Neutrophil (primary cell): ENCODE results near the gene PAM.

Experiments used
- H3K27ac ChIP-seq: fragments of 200-600 bp; sonication (generic); 2 replicates; pipeline ENCODE4 v1.5.1; 2016; ENCODE audit warnings: mild to moderate bottlenecking, moderate library complexity
- H3K27me3 ChIP-seq: fragments of 200-600 bp; sonication (generic); 2 replicates; pipeline ENCODE4 v1.6.0; 2016; ENCODE audit warnings: mild to moderate bottlenecking
- H3K36me3 ChIP-seq: fragments of 200-600 bp; sonication (generic); 2 replicates; pipeline ENCODE4 v1.5.1; 2017
- H3K4me1 ChIP-seq, 2 experiments: fragments of 200-600 bp in 1 of 2; sonication (generic) in 1 of 2; 1 replicate in 1 of 2; 2 replicates in 1 of 2; pipeline versions ENCODE4 v1.5.1 to v1.6.1; 2013 to 2016; ENCODE audit warnings: low read depth in 1 of 2, low read length in 1 of 2, mild to moderate bottlenecking in 1 of 2, moderate library complexity in 1 of 2; ENCODE audit not compliant: control insufficient read depth in 1 of 2, insufficient read depth in 1 of 2
- H3K4me3 ChIP-seq, 2 experiments: fragments of 200-600 bp in 1 of 2; sonication (generic) in 1 of 2; 1 replicate in 1 of 2; 2 replicates in 1 of 2; pipeline ENCODE4 v1.5.1; 2013 to 2016; ENCODE audit warnings: low read depth in 1 of 2, low read length in 1 of 2, mild to moderate bottlenecking in 1 of 2, moderate library complexity in 1 of 2
- H3K9me3 ChIP-seq: fragments of 200-600 bp; sonication (generic); 2 replicates; pipeline ENCODE4 v1.5.1; 2016
- TF ChIP-seq, protein P1 (sequence below): fragments of 200-600 bp; sonication (generic); IDR thresholded peaks from 2 replicates; pipeline ENCODE4 v1.5.1; 2016; ENCODE audit warnings: antibody characterized with exemption

Gene PAM

DNA sequence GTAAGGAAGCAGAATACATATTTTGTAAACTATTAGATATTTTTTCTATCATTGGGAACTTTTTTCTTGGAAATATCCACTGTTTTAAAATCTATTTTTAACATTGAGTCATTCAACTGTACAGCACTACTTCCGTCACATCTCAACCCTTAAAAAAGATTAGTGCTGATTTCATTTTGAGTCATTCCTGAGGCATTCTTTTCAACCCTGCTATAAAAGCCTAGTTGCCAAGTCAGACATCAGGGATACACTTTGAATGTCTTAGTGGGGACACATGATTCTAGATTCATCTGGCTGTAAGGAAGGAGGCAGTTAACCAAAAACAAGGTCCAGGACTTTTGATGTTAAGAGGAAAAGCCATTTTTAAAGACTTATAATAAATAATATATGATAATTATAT lies 203.9 kb downstream of the PAM start:
- Histone ChIP-seq H3K4me3 (no peak overlapping the region), H3K4me1 (no peaks in the 10 kb centered on the region), H3K36me3 (peaks cover 24% of the 10 kb centered on the region), H3K27ac (no peak overlapping the region), H3K9me3 (no peaks in the 10 kb centered on the region), H3K27me3 (no peaks in the 10 kb centered on the region)
- TF ChIP-seq, protein P1, sequence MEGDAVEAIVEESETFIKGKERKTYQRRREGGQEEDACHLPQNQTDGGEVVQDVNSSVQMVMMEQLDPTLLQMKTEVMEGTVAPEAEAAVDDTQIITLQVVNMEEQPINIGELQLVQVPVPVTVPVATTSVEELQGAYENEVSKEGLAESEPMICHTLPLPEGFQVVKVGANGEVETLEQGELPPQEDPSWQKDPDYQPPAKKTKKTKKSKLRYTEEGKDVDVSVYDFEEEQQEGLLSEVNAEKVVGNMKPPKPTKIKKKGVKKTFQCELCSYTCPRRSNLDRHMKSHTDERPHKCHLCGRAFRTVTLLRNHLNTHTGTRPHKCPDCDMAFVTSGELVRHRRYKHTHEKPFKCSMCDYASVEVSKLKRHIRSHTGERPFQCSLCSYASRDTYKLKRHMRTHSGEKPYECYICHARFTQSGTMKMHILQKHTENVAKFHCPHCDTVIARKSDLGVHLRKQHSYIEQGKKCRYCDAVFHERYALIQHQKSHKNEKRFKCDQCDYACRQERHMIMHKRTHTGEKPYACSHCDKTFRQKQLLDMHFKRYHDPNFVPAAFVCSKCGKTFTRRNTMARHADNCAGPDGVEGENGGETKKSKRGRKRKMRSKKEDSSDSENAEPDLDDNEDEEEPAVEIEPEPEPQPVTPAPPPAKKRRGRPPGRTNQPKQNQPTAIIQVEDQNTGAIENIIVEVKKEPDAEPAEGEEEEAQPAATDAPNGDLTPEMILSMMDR = no peak

GRCh38 chr5:102961671-102962070 lies 206.6 kb downstream of the PAM start:
- TF ChIP-seq, protein P1 = no peak
- no peak overlapping the region for H3K27ac ChIP-seq
- no peak overlapping the region for H3K4me3 ChIP-seq
- no peaks in the 10 kb centered on the region for H3K4me1 ChIP-seq
- no peaks in the 10 kb centered on the region for H3K9me3 ChIP-seq
- no peaks in the 10 kb centered on the region for H3K27me3 ChIP-seq
- H3K36me3 ChIP-seq = peaks cover 24% of the 10 kb centered on the region

DNA sequence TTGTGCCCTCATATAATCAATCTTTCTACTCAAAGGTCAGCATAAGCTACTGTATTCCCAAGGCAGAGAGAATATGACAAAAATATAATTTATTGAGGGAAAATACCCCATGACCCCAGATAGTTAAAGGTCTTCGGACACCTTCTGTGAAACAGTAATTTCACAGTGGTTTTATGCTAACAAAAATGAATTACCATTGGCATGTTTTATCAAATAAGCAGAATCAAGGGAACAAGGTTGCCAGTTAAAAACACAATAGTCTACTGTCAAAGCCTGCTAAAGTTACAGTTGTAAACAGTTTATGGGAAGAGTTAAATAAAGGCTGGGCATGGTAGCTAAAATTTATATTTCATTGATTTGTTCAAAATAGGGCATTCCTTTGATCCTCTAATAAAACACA lies 210.5 kb downstream of the PAM start:
- Histone ChIP-seq H3K27me3 (no peaks in the 10 kb centered on the region), H3K4me1 (no peaks in the 10 kb centered on the region), H3K4me3 (no peak overlapping the region), H3K27ac (no peak overlapping the region), H3K36me3 (peaks cover 13% of the 10 kb centered on the region), H3K9me3 (no peaks in the 10 kb centered on the region)
- TF ChIP-seq, protein P1 = no peak

GRCh38 chr5:102969641-102970040 lies 214.5 kb downstream of the PAM start:
- no peaks in the 10 kb centered on the region for H3K36me3 ChIP-seq

DNA sequence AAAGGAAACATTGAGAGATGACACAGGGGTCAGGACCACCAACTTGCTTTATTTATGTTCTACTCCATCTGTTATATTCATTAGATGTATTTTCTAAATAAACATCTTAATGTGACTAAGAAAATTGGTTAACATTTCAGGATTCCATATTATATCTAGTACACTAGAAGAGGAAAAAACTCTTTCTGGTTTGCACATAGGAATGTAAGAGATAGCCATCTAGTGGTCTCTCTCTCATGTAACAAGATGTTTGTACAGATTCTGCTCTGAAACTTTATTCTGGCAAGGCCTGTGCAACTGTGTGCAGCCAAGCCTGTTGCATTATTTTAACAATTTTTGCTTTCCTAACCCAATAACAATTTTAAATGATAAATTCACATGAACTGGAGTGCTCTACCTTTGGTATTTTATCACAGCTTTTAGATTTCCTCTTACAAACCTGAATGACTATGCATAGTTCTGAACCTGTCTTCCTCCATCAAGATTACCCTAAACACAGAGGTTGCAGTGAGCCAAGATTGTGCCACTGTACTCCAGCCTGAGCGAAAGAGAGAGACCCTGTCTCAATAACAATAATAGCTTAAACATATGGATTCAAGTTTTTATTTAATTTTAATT lies 216.7 kb downstream of the PAM start:
- Histone ChIP-seq H3K9me3 (no peaks in the 10 kb centered on the region), H3K27me3 (no peaks in the 10 kb centered on the region), H3K27ac (no peak overlapping the region), H3K36me3 (no peaks in the 10 kb centered on the region), H3K4me1 (no peaks in the 10 kb centered on the region), H3K4me3 (no peak overlapping the region)
- TF ChIP-seq, protein P1 = no peak

More at GRCh38 chr5:102969641-102970040, 214.5 kb downstream of the PAM start:
- Histone ChIP-seq H3K4me1 (no peaks in the 10 kb centered on the region), H3K9me3 (no peaks in the 10 kb centered on the region), H3K4me3 (no peak overlapping the region), H3K27ac (no peak overlapping the region), H3K27me3 (no peaks in the 10 kb centered on the region)
- TF ChIP-seq, protein P1 = no peak

DNA sequence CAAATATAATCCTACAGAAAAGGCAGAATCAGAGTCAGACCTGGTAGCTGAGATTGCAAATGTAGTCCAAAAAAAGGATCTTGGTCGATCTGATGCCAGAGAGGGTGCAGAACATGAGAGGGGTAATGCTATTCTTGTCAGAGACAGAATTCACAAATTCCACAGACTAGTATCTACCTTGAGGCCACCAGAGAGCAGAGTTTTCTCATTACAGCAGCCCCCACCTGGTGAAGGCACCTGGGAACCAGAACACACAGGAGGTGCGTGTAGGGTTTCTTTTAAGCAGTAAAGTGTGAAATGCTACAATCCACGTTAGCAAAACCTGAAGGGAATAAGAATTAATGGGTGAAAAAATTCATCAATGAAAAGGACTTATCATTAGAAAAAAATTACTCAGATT lies 219.1 kb downstream of the PAM start:
- H3K9me3 ChIP-seq = no peaks in the 10 kb centered on the region
- no peak overlapping the region for H3K4me3 ChIP-seq
- no peaks in the 10 kb centered on the region for H3K27me3 ChIP-seq
- no peaks in the 10 kb centered on the region for H3K4me1 ChIP-seq
- no peaks in the 10 kb centered on the region for H3K36me3 ChIP-seq
- H3K27ac ChIP-seq = no peak overlapping the region
- TF ChIP-seq, protein P1 = no peak
